Measurements from ENCODE around the gene CPNE6. TPM values are rescaled to one million over a fixed set of nuclear protein-coding genes. Genes with fewer than 3 reads are reported as not detected.
A peak's percentile ranks its signal among the peaks of the same experiment; 100 is the strongest.

The CPNE6 gene
- total RNA-seq, 4 donors from 2014 or later: not detected

- TF ChIP-seq CTCF (IDR thresholded peaks at IDR 0.05 in 4 of 5, conservative IDR thresholded peaks at IDR 0.05 in 1 of 5) (no peak), POLR2A (IDR thresholded peaks at IDR 0.05) (no peak)
- peaks cover 11 to 15% of the 10 kb centered on the region in 2 donors for H3K4me1 ChIP-seq
- in situ Hi-C loops (cut with MboI; ENCODE audit: low sequenced_read_pairs in 4 of 4) (no loop called here), intact Hi-C loops (cut with DNase I; ENCODE audit: low total_unique reads) (no loop called here)
- H3K36me3 ChIP-seq: no peaks in the 10 kb centered on the region
- ATAC-seq (no peak), DNase-seq (no peak)
- no peaks in the 10 kb centered on the region for H3K9me3 ChIP-seq
- no peaks in the 10 kb centered on the region for H3K27me3 ChIP-seq
- H3K27ac ChIP-seq: no peak overlapping the region
- H3K4me3 ChIP-seq: no peak overlapping the region
These were observed 38.7 kb downstream of the CPNE6 start for GRCh38 chr14:24110060-24110459.

DNA sequence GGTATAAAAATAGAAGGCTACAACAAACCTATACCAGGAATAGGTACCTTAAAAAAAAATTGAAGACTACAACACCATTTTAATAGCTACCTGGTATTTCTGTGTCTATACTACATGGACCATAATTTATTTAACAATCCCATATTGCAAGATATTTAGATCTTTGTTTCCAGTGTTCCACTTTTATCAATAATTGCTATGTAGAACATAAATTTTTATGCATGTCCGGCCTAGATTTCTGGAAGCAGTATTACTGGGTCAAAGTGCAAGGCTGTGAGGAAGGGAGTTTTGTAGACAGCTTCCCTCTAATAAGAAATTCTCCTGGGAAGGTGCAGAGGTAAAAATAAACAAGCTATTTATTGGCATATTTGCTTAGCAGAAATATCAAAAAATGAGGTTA lies 39.2 kb downstream of the CPNE6 start:
- in situ Hi-C loops (cut with MboI; ENCODE audit: low sequenced_read_pairs in 4 of 4): no loop called here
- intact Hi-C loops (cut with DNase I; ENCODE audit: low total_unique reads): no loop called here
- TF ChIP-seq POLR2A (IDR thresholded peaks at IDR 0.05) (no peak), CTCF (IDR thresholded peaks at IDR 0.05 in 4 of 5, conservative IDR thresholded peaks at IDR 0.05 in 1 of 5) (no peak)
- DNase-seq: no peak
- Histone ChIP-seq H3K4me3 (no peak overlapping the region), H3K27me3 (no peaks in the 10 kb centered on the region), H3K9me3 (no peaks in the 10 kb centered on the region), H3K27ac (no peak overlapping the region), H3K4me1 (peaks cover 13 to 16% of the 10 kb centered on the region in 2 donors), H3K36me3 (no peaks in the 10 kb centered on the region)
- ATAC-seq: no peak

- TF ChIP-seq POLR2A (IDR thresholded peaks at IDR 0.05) (no peak), CTCF (IDR thresholded peaks at IDR 0.05 in 4 of 5, conservative IDR thresholded peaks at IDR 0.05 in 1 of 5) (no peak)
- intact Hi-C loops (cut with DNase I; ENCODE audit: low total_unique reads): no loop called here
- no peak for DNase-seq
- in situ Hi-C loops (cut with MboI; ENCODE audit: low sequenced_read_pairs in 4 of 4): no loop called here
- H3K27me3 ChIP-seq: no peaks in the 10 kb centered on the region
- no peaks in the 10 kb centered on the region for H3K9me3 ChIP-seq
- peaks cover 23 to 27% of the 10 kb centered on the region in 2 donors for H3K4me1 ChIP-seq
- peak in 1 of 2 donors; percentile 7 for ATAC-seq
- H3K36me3 ChIP-seq: peaks cover 0 to 13% of the 10 kb centered on the region in 2 donors
- H3K27ac ChIP-seq: peak overlapping the region; percentile 92 to 99 (median 98)
- H3K4me3 ChIP-seq: peak overlapping the region; percentile 74 to 80 (median 78)
These were observed 42.0 kb downstream of the CPNE6 start for GRCh38 chr14:24113379-24113800.

DNA sequence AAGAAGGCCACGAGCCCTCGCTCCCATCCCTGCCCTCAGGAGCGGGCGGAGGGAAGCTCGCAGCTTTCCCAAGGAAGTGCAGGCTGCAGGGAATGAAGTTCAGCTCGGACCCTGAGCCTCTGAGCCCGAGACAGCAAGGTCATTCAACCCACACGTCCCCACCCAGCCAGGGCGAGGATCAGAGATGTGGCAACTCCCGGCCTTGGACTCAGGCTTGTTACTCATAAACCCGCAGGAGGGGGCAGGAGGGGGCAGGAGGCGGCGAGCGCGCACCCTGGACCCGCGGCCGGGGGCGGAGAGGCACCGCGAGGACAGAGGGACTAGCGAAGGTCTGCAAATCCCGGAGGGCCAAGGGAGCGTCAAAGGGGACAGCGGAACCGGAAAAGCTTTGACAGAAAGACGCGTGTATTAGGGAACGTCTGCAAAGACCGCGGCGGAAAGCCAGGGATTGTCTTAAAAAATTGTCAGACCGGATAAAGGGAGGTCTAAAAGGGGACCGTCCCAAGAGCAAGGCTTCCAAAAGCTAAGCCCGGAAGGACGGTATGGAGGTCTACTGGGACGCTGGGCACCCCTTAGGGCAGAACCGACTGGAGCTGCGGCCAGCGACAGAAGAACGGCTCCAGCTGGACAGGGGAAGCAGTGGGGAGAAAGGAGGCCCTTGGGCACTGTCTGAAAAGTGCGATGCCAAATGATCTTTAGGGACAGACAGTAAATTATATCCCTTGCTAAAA lies 42.6 kb downstream of the CPNE6 start:
- ATAC-seq (peak; percentile 57 to 58), DNase-seq (peak; percentile 81 to 91)
- Histone ChIP-seq H3K27me3 (no peaks in the 10 kb centered on the region), H3K4me3 (peak overlapping the region; percentile 74 to 80 (median 78)), H3K27ac (peak overlapping the region; percentile 92 to 99 (median 98)), H3K9me3 (no peaks in the 10 kb centered on the region), H3K36me3 (peaks cover 0 to 18% of the 10 kb centered on the region in 2 donors), H3K4me1 (peaks cover 18 to 21% of the 10 kb centered on the region in 2 donors)
- in situ Hi-C loops (cut with MboI; ENCODE audit: low sequenced_read_pairs in 4 of 4) (no loop called here), intact Hi-C loops (cut with DNase I; ENCODE audit: low total_unique reads) (loop anchor here (1.0 to 2.0 kb wide), 5 partner anchors 17 to 328 kb away; partner anchors contain the start of genes IRF9, PCK2, RNF31 and SDR39U1)
- peak; percentile 74 to 82 for TF ChIP-seq POLR2A (IDR thresholded peaks at IDR 0.05)
- TF ChIP-seq CTCF (IDR thresholded peaks at IDR 0.05 in 4 of 5, conservative IDR thresholded peaks at IDR 0.05 in 1 of 5): no peak
